A673 (cell line): ENCODE results near the gene PASD1.

Source experiments
- EZH2 ChIP-seq: fragments of 200-600 bp; sonication (generic); IDR thresholded peaks from 2 replicates; pipeline ENCODE4 v1.6.1; 2017; ENCODE audit warnings: borderline replicate concordance, low read depth, mild to moderate bottlenecking, mixed read lengths, antibody characterized with exemption, low read length; ENCODE audit not compliant: poor library complexity, severe bottlenecking
- TF ChIP-seq, protein P1 (sequence below): fragments of 300-800, 200-600 bp; sonication (generic); conservative IDR thresholded peaks from 2 replicates; pipeline ENCODE4 v1.5.1; 2017; ENCODE audit warnings: low read depth, mild to moderate bottlenecking, antibody characterized with exemption, low read length, moderate library complexity, mixed read lengths

DNA sequence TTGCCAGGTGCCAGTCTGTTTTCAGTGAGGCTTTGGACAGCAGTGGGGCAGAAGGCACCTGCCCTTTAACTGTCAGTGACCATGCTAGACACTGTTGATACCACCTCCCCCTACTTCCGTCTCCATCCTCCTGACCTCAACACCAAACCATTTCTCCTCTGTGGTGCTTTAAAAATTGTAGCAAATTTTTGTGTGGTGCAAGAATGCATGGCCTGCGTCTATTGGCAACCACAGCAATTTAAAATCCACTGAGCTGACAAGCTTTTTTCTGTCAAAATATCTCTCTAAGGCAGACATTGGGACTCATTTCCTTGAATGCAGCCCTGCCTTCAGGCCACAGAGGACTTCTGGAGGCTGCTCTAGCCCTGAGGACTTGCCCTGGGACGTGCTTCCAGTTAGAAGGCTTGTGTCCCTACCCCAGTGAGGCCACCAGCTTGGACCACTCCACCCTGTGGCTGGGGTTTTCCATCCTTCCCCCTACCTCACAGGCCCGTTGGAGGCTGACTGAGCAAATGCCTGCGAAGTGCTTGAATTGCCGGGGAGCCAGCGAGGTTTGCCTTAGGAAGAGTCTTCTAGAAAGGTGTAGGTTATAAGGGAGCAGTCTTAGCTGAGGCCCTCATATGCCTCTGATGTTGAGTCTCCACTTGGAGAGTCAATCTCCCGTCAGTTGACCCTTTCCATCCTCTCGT lies 138.7 kb downstream of the PASD1 start:
- TF ChIP-seq, protein P1, sequence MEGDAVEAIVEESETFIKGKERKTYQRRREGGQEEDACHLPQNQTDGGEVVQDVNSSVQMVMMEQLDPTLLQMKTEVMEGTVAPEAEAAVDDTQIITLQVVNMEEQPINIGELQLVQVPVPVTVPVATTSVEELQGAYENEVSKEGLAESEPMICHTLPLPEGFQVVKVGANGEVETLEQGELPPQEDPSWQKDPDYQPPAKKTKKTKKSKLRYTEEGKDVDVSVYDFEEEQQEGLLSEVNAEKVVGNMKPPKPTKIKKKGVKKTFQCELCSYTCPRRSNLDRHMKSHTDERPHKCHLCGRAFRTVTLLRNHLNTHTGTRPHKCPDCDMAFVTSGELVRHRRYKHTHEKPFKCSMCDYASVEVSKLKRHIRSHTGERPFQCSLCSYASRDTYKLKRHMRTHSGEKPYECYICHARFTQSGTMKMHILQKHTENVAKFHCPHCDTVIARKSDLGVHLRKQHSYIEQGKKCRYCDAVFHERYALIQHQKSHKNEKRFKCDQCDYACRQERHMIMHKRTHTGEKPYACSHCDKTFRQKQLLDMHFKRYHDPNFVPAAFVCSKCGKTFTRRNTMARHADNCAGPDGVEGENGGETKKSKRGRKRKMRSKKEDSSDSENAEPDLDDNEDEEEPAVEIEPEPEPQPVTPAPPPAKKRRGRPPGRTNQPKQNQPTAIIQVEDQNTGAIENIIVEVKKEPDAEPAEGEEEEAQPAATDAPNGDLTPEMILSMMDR = no peak
- TF ChIP-seq EZH2 = no peak
